HFFc6 (cell line): ENCODE measurements around the gene MAN1C1. TPM values are rescaled to one million over a fixed set of nuclear protein-coding genes. Genes with fewer than 3 reads are reported as not detected.

Source experiments
- DNase-seq: peaks from one replicate; pipeline ENCODE4 v3.0.0-alpha.2; 2018
- H3K27ac Mint-ChIP-seq: 2 replicates; pipeline ENCODE4 v1.8.0; 2020; ENCODE audit warnings: mild to moderate bottlenecking, mixed read lengths
- H3K27me3 Mint-ChIP-seq: 2 replicates; pipeline ENCODE4 v1.8.0; 2021; ENCODE audit warnings: mild to moderate bottlenecking, moderate library complexity, mixed read lengths; ENCODE audit not compliant: insufficient read depth
- H3K36me3 Mint-ChIP-seq: 2 replicates; pipeline ENCODE4 v1.8.0; 2021; ENCODE audit warnings: low read depth, mixed read lengths
- H3K4me1 Mint-ChIP-seq: 2 replicates; pipeline ENCODE4 v1.8.0; 2020; ENCODE audit warnings: low read depth, mixed read lengths
- H3K4me3 Mint-ChIP-seq: 2 replicates; pipeline ENCODE4 v1.8.0; 2020; ENCODE audit warnings: mild to moderate bottlenecking, moderate library complexity, mixed read lengths
- H3K9me3 Mint-ChIP-seq: 2 replicates; pipeline ENCODE4 v1.8.0; 2020; ENCODE audit warnings: mild to moderate bottlenecking, mixed read lengths
- CTCF ChIP-seq: fragments of 200-600 bp; sonication (generic); IDR thresholded peaks from 2 replicates; pipeline ENCODE4 v1.5.0; 2021; ENCODE audit warnings: antibody characterized with exemption, mild to moderate bottlenecking
- total RNA-seq, 6 experiments: library from RNA; stranded (reverse); fragmentation: NEBNext Ultra II Directional; extraction: Animal tissue kit (Norgen Biotek cat#: 25700); gene quantifications; 2 replicates in 1 of 6; 3 replicates in 5 of 6; pipeline ENCODE4 v1.2.3, GENCODE V29; 2021

The MAN1C1 gene
- total RNA-seq, 6 experiments from 2014 or later = 0.07 to 0.14 (median 0.08) TPM; not detected in 3

- Mint-ChIP-seq H3K9me3 (no peaks in the 10 kb centered on the region), H3K4me3 (no peak overlapping the region), H3K36me3 (no peaks in the 10 kb centered on the region), H3K4me1 (no peaks in the 10 kb centered on the region), H3K27ac (no peak overlapping the region), H3K27me3 (peaks cover 74% of the 10 kb centered on the region)
- peak; percentile 24 for DNase-seq
- TF ChIP-seq CTCF = no peak
These were observed 32.3 kb downstream of the MAN1C1 start for GRCh38 chr1:25648681-25649440.

- no peak overlapping the region for H3K4me3 Mint-ChIP-seq
- peaks cover 78% of the 10 kb centered on the region for H3K27me3 Mint-ChIP-seq
- H3K9me3 Mint-ChIP-seq = no peaks in the 10 kb centered on the region
- TF ChIP-seq CTCF = no peak
- H3K36me3 Mint-ChIP-seq = no peaks in the 10 kb centered on the region
- no peaks in the 10 kb centered on the region for H3K4me1 Mint-ChIP-seq
- no peak for DNase-seq
- H3K27ac Mint-ChIP-seq = no peak overlapping the region
These were observed 33.1 kb downstream of the MAN1C1 start for GRCh38 chr1:25649505-25650288.

GRCh38 chr1:25650289-25650576, 33.6 kb downstream of the MAN1C1 start:
- Mint-ChIP-seq H3K27ac (no peak overlapping the region), H3K36me3 (no peaks in the 10 kb centered on the region), H3K27me3 (peaks cover 81% of the 10 kb centered on the region), H3K4me3 (no peak overlapping the region), H3K4me1 (no peaks in the 10 kb centered on the region), H3K9me3 (no peaks in the 10 kb centered on the region)
- DNase-seq = no peak
- no peak for TF ChIP-seq CTCF

- Mint-ChIP-seq H3K4me1 (no peaks in the 10 kb centered on the region), H3K27ac (no peak overlapping the region), H3K9me3 (no peaks in the 10 kb centered on the region), H3K27me3 (peaks cover 80% of the 10 kb centered on the region), H3K36me3 (no peaks in the 10 kb centered on the region), H3K4me3 (no peak overlapping the region)
- no peak for TF ChIP-seq CTCF
- DNase-seq = no peak
These were observed 34.5 kb downstream of the MAN1C1 start for GRCh38 chr1:25651036-25651640.

GRCh38 chr1:25651824-25652741, 35.5 kb downstream of the MAN1C1 start:
- H3K4me1 Mint-ChIP-seq = no peaks in the 10 kb centered on the region
- H3K4me3 Mint-ChIP-seq = no peak overlapping the region
- H3K9me3 Mint-ChIP-seq = no peaks in the 10 kb centered on the region

More at GRCh38 chr1:25651824-25652741, 35.5 kb downstream of the MAN1C1 start:
- Mint-ChIP-seq H3K27ac (no peak overlapping the region), H3K36me3 (no peaks in the 10 kb centered on the region; the same call in 1 of the 2 replicates), H3K27me3 (peaks cover 74% of the 10 kb centered on the region)
- TF ChIP-seq CTCF = no peak
- no peak for DNase-seq
